DOHH2 (cell line): Measurements from ENCODE around the gene SLC17A8.

Experiments used
- EZH2phosphoT487 ChIP-seq: fragments of 200-600 bp; sonication (generic); IDR thresholded peaks from 2 replicates; pipeline ENCODE4 v1.6.1; 2017; ENCODE audit warnings: borderline replicate concordance, mild to moderate bottlenecking, antibody characterized with exemption, low read length, moderate library complexity, mixed read lengths
- TF ChIP-seq, protein P1 (sequence below): fragments of 200-600 bp; sonication (generic); IDR thresholded peaks from one replicate; pipeline ENCODE4 v1.5.1; 2014; ENCODE audit warnings: antibody characterized with exemption, mild to moderate bottlenecking, low read depth, low read length; ENCODE audit not compliant: poor library complexity, severe bottlenecking

DNA sequence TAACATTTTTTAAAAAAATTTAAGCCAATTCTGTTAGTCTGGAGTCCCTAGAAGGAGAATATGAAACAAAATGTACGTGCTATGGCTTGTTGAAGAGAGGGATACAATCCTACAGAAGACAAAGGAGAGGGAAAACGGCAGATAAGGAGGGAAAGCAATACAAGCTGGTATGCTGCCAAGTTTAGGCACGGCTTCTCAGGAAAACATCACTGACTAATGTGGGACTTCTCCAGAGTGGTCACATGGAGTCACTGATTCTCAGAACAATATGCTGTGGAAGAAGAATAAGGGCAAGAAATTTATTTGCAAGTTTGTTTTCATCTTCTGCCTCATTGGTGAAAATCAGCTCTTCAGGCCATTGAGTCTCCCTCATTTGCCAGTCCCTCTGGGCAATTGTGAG, 93.9 kb downstream of the SLC17A8 start:
- TF ChIP-seq, protein P1, sequence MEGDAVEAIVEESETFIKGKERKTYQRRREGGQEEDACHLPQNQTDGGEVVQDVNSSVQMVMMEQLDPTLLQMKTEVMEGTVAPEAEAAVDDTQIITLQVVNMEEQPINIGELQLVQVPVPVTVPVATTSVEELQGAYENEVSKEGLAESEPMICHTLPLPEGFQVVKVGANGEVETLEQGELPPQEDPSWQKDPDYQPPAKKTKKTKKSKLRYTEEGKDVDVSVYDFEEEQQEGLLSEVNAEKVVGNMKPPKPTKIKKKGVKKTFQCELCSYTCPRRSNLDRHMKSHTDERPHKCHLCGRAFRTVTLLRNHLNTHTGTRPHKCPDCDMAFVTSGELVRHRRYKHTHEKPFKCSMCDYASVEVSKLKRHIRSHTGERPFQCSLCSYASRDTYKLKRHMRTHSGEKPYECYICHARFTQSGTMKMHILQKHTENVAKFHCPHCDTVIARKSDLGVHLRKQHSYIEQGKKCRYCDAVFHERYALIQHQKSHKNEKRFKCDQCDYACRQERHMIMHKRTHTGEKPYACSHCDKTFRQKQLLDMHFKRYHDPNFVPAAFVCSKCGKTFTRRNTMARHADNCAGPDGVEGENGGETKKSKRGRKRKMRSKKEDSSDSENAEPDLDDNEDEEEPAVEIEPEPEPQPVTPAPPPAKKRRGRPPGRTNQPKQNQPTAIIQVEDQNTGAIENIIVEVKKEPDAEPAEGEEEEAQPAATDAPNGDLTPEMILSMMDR, result no peak
- TF ChIP-seq EZH2phosphoT487, result no peak
